Measurements from ENCODE around the gene SLMAP. TPM values are rescaled to one million over a fixed set of nuclear protein-coding genes. Genes with fewer than 3 reads are reported as not detected.

The SLMAP gene
- total RNA-seq, 1 donor from 2014 or later: 71.5 TPM

- no peaks in the 10 kb centered on the region for H3K36me3 Mint-ChIP-seq (ENCODE audit: unreplicated experiment)
- peaks cover 48% of the 10 kb centered on the region for H3K4me1 Mint-ChIP-seq (ENCODE audit: unreplicated experiment)
- H3K27me3 Mint-ChIP-seq (ENCODE audit: unreplicated experiment): no peaks in the 10 kb centered on the region
- DNase-seq (ENCODE audit: extremely low spot score, unreplicated experiment): no peak
- no peak overlapping the region for H3K4me3 Mint-ChIP-seq (ENCODE audit: unreplicated experiment)
- TF ChIP-seq, protein P1, sequence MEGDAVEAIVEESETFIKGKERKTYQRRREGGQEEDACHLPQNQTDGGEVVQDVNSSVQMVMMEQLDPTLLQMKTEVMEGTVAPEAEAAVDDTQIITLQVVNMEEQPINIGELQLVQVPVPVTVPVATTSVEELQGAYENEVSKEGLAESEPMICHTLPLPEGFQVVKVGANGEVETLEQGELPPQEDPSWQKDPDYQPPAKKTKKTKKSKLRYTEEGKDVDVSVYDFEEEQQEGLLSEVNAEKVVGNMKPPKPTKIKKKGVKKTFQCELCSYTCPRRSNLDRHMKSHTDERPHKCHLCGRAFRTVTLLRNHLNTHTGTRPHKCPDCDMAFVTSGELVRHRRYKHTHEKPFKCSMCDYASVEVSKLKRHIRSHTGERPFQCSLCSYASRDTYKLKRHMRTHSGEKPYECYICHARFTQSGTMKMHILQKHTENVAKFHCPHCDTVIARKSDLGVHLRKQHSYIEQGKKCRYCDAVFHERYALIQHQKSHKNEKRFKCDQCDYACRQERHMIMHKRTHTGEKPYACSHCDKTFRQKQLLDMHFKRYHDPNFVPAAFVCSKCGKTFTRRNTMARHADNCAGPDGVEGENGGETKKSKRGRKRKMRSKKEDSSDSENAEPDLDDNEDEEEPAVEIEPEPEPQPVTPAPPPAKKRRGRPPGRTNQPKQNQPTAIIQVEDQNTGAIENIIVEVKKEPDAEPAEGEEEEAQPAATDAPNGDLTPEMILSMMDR (IDR thresholded peaks at IDR 0.05): no peak
- H3K27ac Mint-ChIP-seq (ENCODE audit: unreplicated experiment): peak overlapping the region; percentile 77
- H3K9me3 Mint-ChIP-seq (ENCODE audit: unreplicated experiment): no peaks in the 10 kb centered on the region
These were observed 195.2 kb downstream of the SLMAP start for GRCh38 chr3:57951066-57951882.

DNA sequence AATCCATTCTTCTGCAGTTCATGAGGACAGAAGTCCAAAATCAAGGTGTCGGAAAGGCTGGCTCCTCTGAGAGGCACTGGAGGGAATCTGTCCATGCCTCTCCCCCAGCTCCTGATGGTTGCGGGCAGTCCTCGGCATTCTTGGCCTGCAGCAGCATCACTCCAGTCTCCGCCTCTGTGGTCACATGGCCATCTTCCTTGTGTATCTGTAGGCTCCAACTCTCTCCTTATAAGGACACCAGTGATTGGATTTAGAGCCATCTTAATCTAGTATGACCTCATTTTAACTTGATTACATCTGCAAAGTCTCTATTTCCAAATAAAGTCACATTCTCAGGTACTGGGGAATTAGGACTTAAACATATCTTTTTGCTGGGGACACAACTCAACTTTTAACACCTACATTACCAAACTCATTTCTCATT is 196.1 kb downstream of the SLMAP start:
- H3K4me3 Mint-ChIP-seq (ENCODE audit: unreplicated experiment): no peak overlapping the region

GRCh38 chr3:57952651-57953050 is 196.5 kb downstream of the SLMAP start:
- Mint-ChIP-seq H3K27me3 (ENCODE audit: unreplicated experiment) (no peaks in the 10 kb centered on the region), H3K36me3 (ENCODE audit: unreplicated experiment) (no peaks in the 10 kb centered on the region), H3K9me3 (ENCODE audit: unreplicated experiment) (no peaks in the 10 kb centered on the region), H3K4me1 (ENCODE audit: unreplicated experiment) (peaks cover 44% of the 10 kb centered on the region), H3K27ac (ENCODE audit: unreplicated experiment) (peak overlapping the region; percentile 77), H3K4me3 (ENCODE audit: unreplicated experiment) (no peak overlapping the region)
- TF ChIP-seq, protein P1 (IDR thresholded peaks at IDR 0.05): no peak
- no peak for DNase-seq (ENCODE audit: extremely low spot score, unreplicated experiment)

More for the DNA sequence above, 196.1 kb downstream of the SLMAP start:
- Mint-ChIP-seq H3K27me3 (ENCODE audit: unreplicated experiment) (no peaks in the 10 kb centered on the region), H3K9me3 (ENCODE audit: unreplicated experiment) (no peaks in the 10 kb centered on the region), H3K36me3 (ENCODE audit: unreplicated experiment) (no peaks in the 10 kb centered on the region), H3K4me1 (ENCODE audit: unreplicated experiment) (peaks cover 46% of the 10 kb centered on the region), H3K27ac (ENCODE audit: unreplicated experiment) (peak overlapping the region; percentile 77)
- DNase-seq (ENCODE audit: extremely low spot score, unreplicated experiment): no peak
- TF ChIP-seq, protein P1 (IDR thresholded peaks at IDR 0.05): no peak

DNA sequence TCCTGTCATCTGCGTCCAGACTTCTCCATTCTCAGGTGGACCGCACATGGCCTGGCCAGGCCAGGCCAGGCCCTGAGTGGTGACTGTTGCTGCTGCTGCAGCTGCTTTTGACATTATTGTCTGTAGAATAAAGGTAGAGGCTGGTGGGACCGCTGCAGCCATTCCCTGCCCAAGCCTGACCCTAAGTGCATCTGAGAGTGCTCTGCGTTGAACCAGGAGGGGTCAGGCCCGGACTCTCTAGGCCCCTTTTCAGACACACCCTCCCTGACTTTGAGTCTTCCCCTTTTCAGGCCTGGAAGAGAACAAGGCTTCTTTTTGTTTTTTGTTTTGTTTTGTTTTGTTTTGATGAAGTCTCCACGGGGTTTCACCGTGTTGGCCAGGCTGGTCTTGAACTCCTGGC is 197.5 kb downstream of the SLMAP start:
- H3K4me1 Mint-ChIP-seq (ENCODE audit: unreplicated experiment): peaks cover 39% of the 10 kb centered on the region
- no peaks in the 10 kb centered on the region for H3K36me3 Mint-ChIP-seq (ENCODE audit: unreplicated experiment)
- no peaks in the 10 kb centered on the region for H3K27me3 Mint-ChIP-seq (ENCODE audit: unreplicated experiment)
- H3K27ac Mint-ChIP-seq (ENCODE audit: unreplicated experiment): no peak overlapping the region
- H3K9me3 Mint-ChIP-seq (ENCODE audit: unreplicated experiment): no peaks in the 10 kb centered on the region
- H3K4me3 Mint-ChIP-seq (ENCODE audit: unreplicated experiment): no peak overlapping the region
- no peak for DNase-seq (ENCODE audit: extremely low spot score, unreplicated experiment)
- TF ChIP-seq, protein P1 (IDR thresholded peaks at IDR 0.05): no peak

GRCh38 chr3:57956119-57956832 is 200.2 kb downstream of the SLMAP start:
- Mint-ChIP-seq H3K27ac (ENCODE audit: unreplicated experiment) (no peak overlapping the region), H3K4me1 (ENCODE audit: unreplicated experiment) (peaks cover 36% of the 10 kb centered on the region), H3K4me3 (ENCODE audit: unreplicated experiment) (no peak overlapping the region), H3K27me3 (ENCODE audit: unreplicated experiment) (no peaks in the 10 kb centered on the region), H3K36me3 (ENCODE audit: unreplicated experiment) (no peaks in the 10 kb centered on the region), H3K9me3 (ENCODE audit: unreplicated experiment) (no peaks in the 10 kb centered on the region)
- DNase-seq (ENCODE audit: extremely low spot score, unreplicated experiment): no peak
- TF ChIP-seq, protein P1 (IDR thresholded peaks at IDR 0.05): no peak
